ENCODE results near the gene ELMO1. TPM values are rescaled to one million over a fixed set of nuclear protein-coding genes. Genes with fewer than 3 reads are reported as not detected.

Gene ELMO1
- total and polyA plus RNA-seq, 10 of the 15 experiments (the other 5 are each of a cell fraction or from before 2014, with no cell fraction given): 22.6 to 85.9 (median 56.6) TPM

DNA sequence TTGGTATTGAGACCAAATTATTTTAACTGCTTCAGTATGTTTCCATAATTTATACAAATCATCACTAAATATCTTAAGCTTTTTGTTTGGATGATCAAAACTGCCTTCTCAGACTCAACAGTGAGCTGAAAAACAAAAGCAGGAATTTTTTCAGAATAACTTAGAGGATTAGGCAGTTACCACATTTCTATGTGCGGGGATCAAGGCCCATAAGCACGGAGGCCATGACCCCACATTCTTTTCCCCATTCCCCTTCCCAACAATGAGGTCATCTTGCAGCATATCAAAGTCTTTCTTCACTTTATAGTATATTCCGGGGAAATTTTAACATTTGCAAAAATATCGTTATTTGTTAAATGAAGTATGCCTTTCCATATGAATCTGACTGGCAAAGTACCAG lies 125.8 kb downstream of the ELMO1 start (continued):
- TF ChIP-seq, protein P1, sequence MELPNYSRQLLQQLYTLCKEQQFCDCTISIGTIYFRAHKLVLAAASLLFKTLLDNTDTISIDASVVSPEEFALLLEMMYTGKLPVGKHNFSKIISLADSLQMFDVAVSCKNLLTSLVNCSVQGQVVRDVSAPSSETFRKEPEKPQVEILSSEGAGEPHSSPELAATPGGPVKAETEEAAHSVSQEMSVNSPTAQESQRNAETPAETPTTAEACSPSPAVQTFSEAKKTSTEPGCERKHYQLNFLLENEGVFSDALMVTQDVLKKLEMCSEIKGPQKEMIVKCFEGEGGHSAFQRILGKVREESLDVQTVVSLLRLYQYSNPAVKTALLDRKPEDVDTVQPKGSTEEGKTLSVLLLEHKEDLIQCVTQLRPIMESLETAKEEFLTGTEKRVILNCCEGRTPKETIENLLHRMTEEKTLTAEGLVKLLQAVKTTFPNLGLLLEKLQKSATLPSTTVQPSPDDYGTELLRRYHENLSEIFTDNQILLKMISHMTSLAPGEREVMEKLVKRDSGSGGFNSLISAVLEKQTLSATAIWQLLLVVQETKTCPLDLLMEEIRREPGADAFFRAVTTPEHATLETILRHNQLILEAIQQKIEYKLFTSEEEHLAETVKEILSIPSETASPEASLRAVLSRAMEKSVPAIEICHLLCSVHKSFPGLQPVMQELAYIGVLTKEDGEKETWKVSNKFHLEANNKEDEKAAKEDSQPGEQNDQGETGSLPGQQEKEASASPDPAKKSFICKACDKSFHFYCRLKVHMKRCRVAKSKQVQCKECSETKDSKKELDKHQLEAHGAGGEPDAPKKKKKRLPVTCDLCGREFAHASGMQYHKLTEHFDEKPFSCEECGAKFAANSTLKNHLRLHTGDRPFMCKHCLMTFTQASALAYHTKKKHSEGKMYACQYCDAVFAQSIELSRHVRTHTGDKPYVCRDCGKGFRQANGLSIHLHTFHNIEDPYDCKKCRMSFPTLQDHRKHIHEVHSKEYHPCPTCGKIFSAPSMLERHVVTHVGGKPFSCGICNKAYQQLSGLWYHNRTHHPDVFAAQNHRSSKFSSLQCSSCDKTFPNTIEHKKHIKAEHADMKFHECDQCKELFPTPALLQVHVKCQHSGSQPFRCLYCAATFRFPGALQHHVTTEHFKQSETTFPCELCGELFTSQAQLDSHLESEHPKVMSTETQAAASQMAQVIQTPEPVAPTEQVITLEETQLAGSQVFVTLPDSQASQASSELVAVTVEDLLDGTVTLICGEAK (IDR thresholded peaks at IDR 0.05; ENCODE audit: borderline replicate concordance): no peak
- TF ChIP-seq, protein P2, sequence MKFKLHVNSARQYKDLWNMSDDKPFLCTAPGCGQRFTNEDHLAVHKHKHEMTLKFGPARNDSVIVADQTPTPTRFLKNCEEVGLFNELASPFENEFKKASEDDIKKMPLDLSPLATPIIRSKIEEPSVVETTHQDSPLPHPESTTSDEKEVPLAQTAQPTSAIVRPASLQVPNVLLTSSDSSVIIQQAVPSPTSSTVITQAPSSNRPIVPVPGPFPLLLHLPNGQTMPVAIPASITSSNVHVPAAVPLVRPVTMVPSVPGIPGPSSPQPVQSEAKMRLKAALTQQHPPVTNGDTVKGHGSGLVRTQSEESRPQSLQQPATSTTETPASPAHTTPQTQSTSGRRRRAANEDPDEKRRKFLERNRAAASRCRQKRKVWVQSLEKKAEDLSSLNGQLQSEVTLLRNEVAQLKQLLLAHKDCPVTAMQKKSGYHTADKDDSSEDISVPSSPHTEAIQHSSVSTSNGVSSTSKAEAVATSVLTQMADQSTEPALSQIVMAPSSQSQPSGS (IDR thresholded peaks at IDR 0.05; ENCODE audit: low read length): no peak
- TF ChIP-seq NFYA (IDR thresholded peaks at IDR 0.05; ENCODE audit: borderline replicate concordance, low read depth, low read length): no peak
- TF ChIP-seq, protein P3, sequence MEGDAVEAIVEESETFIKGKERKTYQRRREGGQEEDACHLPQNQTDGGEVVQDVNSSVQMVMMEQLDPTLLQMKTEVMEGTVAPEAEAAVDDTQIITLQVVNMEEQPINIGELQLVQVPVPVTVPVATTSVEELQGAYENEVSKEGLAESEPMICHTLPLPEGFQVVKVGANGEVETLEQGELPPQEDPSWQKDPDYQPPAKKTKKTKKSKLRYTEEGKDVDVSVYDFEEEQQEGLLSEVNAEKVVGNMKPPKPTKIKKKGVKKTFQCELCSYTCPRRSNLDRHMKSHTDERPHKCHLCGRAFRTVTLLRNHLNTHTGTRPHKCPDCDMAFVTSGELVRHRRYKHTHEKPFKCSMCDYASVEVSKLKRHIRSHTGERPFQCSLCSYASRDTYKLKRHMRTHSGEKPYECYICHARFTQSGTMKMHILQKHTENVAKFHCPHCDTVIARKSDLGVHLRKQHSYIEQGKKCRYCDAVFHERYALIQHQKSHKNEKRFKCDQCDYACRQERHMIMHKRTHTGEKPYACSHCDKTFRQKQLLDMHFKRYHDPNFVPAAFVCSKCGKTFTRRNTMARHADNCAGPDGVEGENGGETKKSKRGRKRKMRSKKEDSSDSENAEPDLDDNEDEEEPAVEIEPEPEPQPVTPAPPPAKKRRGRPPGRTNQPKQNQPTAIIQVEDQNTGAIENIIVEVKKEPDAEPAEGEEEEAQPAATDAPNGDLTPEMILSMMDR (IDR thresholded peaks at IDR 0.05 in 2 of 3, conservative IDR thresholded peaks at IDR 0.05 in 1 of 3; ENCODE audit: control insufficient read depth in 2 of 3, extremely low read depth in 1 of 3, insufficient read depth in 1 of 3, low read depth in 3 of 3, low read length in 3 of 3): no peak

Data from GM12878 (cell line).